HG02610 (cell line): Measurements from ENCODE around the gene IRGC.

ENCODE experiments used
- ATAC-seq: cut with Tn5 transposase; IDR thresholded peaks from one replicate; pipeline ENCODE4 v1.9.1; 2021; ENCODE audit warnings: mild to moderate bottlenecking, moderate library complexity; ENCODE audit not compliant: unreplicated experiment

IRGC gene

DNA sequence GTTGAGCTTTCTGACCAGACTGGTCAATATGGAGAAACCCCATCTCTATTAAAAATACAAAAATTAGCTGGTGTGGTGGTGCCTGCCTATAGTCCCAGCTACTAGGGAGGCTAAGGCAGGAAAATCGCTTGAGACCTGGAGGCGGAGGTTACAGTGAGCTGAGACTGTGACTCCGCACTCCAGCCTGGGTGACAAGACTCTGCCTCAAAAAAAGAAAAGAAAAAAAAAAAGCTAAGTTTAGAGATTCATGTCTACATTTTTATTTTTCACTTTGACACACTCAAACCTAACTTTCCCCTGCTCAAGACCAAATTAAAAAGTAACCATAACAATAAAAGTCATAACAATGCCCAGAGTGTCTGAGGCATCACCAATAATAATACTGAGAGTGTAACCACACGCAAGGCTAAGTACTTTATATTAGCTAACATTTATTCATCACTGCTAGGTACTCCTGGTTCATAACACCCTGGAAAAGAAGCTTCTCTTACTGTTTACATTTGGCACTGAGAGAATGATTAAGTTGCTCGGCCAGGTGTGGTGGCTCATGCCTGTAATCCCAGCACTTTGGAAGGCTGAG lies 5.7 kb downstream of the IRGC start:
- ATAC-seq = no peak

GRCh38 chr19:43723588-43723987 lies 7.7 kb downstream of the IRGC start:
- no peak for ATAC-seq

DNA sequence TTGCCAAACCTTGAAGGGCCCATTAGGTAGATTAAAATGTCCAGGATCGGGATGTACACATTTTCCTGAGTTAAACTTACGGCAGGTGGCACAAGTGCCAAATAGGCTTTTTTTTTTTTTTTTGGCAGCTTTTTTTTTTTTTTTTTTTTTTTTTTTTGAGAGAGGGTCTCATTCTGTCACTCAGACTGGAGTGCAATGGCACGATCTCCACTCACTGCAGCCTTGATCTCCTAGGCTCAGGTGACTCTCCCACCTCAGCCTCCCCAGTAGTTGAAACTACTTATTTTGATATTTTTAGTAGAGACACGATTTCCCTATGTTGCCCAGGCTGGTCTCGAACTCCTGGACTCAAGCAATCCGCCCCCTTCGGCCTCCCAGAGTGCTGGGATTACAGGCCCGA lies 9.0 kb downstream of the IRGC start:
- ATAC-seq = no peak

- ATAC-seq = no peak
These were observed 9.6 kb downstream of the IRGC start for GRCh38 chr19:43725468-43725867.

- no peak for ATAC-seq
These were observed 11.1 kb downstream of the IRGC start for GRCh38 chr19:43726736-43727592.

- no peak for ATAC-seq
These were observed 11.6 kb downstream of the IRGC start for GRCh38 chr19:43727593-43727853.

DNA sequence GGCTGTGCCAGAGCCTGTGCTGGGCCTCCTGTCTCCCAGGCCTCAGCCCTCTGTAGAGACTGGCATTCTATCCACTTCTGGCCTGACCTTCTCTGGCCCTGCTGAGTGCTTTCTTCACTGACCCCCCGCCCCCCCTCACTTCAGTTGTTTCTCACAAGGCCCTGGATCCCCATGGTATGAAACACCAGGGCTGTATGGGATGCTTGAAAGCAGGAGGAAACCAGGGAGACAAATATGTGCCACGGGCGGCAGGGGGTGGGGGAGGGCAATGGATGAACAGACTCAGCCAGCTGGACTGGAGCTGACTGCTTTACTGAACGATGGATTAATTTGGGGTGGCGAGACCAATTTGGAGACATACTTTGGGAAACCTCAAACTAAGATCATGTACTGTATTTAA lies 14.0 kb downstream of the IRGC start:
- ATAC-seq = no peak

GRCh38 chr19:43731346-43731745 lies 15.5 kb downstream of the IRGC start:
- no peak for ATAC-seq

DNA sequence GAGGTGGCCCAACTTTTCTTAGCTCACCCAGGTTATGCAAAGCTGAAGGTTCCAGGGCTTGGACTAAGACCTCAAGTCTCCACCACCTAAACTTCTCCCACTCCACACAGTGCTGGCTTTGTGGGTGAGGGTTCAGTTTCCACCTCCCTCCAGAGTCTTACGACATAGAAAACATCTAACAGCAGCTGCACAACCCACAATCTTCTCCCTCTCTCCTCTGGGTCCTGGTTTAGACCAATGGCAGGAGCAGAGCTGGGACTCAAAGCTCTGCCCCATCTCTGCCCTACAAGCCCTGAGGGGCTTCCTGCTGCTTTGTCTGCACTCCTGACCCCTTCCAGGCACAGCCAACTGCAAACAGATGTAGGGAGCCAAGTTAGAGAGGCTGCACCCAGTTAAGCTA lies 16.0 kb downstream of the IRGC start:
- no peak for ATAC-seq

GRCh38 chr19:43735013-43735412 lies 19.1 kb downstream of the IRGC start:
- ATAC-seq = no peak

DNA sequence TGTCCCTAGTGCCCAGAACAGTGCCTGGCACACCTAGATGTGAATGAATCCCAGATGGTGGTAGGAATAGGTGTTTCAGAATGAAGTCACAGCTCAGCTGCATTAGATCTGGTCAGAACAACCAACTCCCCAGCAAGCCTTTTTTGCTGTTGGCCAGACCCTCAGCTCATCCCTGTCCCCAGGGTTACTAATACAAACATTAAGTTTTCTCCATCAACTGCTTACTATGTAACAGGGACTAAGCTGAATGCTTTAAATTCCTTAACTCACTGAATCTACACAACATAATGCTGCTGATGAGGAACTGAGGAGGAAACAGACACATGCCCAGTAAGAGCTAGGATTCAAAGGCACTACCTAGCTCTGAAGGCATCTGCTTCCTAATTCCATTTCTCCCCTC lies 20.1 kb downstream of the IRGC start:
- ATAC-seq = no peak

- no peak for ATAC-seq
These were observed 22.9 kb downstream of the IRGC start for GRCh38 chr19:43738780-43739211.

DNA sequence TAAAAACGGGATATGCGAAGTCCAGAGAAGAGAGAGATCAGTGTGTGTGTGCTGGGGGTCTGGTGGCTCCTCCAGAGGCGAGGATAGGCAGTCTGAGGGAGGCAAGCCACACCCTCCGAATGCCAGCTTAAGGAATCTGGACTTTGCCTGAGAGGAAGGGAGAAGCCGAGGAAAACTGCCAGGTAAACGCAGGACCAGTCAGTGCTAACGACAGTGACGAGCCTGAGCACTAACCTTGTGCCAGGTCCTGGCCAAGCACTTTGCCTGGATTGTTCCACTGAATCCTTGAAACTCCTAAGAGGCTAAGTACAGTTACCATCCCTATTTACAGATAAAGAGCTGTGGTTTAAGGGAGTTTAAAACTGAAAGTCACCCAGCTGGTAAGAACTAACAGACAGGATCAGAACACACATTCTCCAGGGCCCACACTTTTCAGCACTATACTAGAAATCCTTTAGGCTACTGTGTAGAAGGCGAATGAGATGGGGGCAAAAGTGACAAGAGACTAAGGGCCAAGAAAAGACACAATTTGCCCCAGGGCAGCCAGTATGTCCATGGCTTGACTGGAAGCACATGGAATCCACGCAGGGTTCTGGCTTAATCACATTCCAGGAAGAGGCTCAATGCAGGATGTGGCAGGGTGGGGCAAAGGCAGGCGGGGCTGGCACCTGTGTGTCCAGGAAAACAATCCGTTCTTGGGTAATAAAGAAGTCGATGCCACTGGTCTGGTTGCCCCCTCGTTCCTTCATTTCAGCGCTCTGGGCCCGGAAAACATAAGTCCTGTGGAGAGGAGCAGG lies 23.8 kb downstream of the IRGC start:
- ATAC-seq = no peak

GRCh38 chr19:43741075-43741825 lies 25.4 kb downstream of the IRGC start:
- no peak for ATAC-seq

GRCh38 chr19:43743059-43743458 lies 27.2 kb downstream of the IRGC start:
- ATAC-seq = no peak

DNA sequence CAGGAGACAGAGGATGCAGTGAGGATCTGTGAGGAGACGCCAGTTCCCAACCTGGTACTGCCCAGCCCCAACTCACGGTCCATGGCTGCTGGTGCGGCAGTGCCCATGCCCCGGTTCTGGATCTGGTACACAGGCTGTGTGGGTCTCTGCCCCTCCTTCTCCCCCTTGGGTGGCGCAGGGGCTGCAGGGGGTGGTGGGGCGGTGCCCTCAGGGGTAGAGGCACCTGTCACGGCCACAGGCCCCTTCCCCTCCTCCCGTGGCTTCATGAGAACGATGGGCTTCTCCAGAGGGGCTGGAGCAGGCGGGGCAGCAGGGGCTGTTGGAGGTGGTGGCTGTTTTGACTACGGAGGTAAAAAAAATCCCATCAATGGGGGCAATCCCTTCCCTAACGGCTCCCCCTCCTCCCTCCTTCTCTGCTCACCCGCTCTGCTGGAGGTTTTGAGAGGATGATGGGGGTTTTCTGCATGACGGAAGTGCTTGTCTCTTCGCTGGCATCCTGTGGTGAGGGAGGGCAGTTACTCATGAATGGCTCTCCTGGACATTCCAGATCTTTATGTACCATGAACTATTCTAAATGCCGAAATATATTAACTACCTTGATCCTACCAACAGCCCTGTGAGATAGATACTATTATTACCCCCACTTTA lies 31.8 kb downstream of the IRGC start:
- ATAC-seq = no peak

DNA sequence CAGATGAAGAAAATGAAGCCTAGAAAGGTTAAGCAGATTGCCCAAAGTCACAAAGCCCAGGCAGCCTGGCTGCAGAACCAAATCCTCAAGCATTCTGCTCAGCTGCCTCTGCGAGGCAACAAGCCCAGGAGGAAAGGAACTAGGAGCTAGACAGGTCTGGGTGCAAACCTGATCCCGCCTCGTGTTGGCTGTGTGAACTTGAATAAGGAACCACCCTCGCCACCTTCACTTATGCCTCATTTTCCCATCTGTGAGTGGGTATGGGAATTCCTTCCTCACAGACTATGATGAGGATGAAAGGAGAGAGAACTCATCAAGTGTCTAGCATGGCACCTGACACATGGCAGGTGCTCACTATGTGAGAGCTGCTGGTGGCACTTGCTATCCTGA lies 32.3 kb downstream of the IRGC start:
- ATAC-seq = no peak

DNA sequence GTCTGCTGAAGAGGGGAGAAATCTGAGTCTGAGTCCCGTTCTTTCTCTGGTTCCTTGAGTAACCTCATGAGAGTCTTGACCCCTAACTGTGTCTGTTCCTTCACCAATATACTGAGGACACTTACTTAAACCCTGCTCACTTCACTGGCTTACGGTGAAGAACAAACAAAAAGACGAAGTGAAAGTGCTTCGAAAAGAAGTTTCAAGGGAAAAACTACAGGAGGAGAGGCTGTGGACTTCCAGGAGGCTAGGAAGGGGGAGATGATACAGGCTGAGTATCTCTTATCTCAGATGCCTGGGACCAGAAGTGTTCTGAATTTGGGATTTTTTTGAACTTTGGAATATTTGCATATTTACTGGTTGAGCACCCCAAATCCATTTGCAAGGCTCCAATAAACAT lies 32.8 kb downstream of the IRGC start:
- ATAC-seq = no peak

DNA sequence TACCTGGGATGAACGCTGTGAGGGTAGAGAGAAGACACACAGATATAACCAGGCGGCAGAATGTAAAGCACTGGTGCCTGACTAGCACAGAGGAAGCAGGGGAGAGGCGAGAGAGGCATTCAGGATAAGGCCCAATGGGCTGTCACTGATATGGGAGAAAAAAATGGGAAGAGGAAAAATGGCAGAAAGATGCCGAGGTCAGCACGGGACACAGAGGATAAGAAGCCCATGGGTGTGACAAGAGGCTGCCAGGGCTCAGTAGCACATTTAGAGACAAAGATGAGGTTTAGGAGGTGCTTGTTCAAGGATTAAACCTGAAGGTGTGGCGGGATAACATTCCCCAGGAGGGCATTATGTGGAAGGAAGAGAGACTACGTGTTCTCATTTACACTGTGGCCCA lies 33.3 kb downstream of the IRGC start:
- no peak for ATAC-seq

DNA sequence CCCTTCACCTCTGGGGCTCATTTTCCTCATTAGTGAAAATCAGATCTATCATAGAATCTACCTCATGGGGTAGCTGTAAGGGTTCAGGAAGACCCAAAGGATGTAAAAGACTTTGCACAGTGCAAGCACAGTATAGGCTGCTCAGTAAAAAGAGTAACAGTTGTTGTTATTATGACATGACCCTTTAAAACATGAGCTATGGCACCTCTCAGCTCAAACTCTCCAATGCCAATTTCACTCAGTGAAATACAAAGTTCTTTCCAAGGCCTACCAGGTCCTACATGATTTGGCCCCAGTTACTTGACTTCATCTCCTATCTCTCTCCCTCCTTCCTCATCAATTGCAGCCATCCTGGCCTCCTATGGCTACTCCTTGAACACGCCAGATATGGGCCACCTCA lies 34.0 kb downstream of the IRGC start:
- ATAC-seq = no peak
